ENCODE data around the gene MNAT1.

DNA sequence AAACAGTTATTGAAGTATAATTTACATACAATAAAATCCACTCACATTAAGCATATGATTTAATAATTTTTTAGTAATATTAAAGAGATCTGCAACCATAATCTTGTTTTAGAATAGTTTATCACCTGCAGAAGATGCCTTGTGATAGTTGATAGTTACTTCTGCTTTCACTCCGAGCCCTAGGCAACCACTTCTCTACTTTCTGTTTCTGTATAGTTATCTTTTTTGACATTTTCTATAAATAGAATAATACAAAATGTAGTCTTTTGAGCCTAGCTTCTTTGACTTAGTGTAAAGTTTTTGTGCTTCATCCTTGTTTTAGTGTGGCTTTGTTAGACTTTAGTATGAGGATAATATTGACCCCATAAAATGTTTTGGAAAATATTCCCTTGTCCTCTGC is 111.0 kb downstream of the MNAT1 start:
- TF ChIP-seq, protein P1, sequence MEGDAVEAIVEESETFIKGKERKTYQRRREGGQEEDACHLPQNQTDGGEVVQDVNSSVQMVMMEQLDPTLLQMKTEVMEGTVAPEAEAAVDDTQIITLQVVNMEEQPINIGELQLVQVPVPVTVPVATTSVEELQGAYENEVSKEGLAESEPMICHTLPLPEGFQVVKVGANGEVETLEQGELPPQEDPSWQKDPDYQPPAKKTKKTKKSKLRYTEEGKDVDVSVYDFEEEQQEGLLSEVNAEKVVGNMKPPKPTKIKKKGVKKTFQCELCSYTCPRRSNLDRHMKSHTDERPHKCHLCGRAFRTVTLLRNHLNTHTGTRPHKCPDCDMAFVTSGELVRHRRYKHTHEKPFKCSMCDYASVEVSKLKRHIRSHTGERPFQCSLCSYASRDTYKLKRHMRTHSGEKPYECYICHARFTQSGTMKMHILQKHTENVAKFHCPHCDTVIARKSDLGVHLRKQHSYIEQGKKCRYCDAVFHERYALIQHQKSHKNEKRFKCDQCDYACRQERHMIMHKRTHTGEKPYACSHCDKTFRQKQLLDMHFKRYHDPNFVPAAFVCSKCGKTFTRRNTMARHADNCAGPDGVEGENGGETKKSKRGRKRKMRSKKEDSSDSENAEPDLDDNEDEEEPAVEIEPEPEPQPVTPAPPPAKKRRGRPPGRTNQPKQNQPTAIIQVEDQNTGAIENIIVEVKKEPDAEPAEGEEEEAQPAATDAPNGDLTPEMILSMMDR (IDR thresholded peaks at IDR 0.05; ENCODE audit: poor library complexity, severe bottlenecking): no peak
- TF ChIP-seq EP300 (conservative IDR thresholded peaks at IDR 0.05; ENCODE audit: poor library complexity, severe bottlenecking): no peak
- no peak for TF ChIP-seq TAF1 (IDR thresholded peaks at IDR 0.05; ENCODE audit: low read depth)
